Body of pancreas (tissue), 4 donors: ENCODE measurements around the gene MGRN1.

Source experiments
- CTCF ChIP-seq, 7 experiments: fragments of 450-650 bp in 4 of 7; fragments of 200-600 bp in 3 of 7; sonication (generic) in 3 of 7; IDR thresholded peaks; one replicate each; pipeline ENCODE4 v1.5.1; 2016 to 2019; ENCODE audit warnings: antibody characterized with exemption in 7 of 7
- POLR2A ChIP-seq, 3 donors: fragments of 450-650 bp; IDR thresholded peaks; one replicate each; pipeline ENCODE4 v1.6.1; 2016; ENCODE audit warnings: antibody characterized with exemption in 3 of 3, mild to moderate bottlenecking in 2 of 3

DNA sequence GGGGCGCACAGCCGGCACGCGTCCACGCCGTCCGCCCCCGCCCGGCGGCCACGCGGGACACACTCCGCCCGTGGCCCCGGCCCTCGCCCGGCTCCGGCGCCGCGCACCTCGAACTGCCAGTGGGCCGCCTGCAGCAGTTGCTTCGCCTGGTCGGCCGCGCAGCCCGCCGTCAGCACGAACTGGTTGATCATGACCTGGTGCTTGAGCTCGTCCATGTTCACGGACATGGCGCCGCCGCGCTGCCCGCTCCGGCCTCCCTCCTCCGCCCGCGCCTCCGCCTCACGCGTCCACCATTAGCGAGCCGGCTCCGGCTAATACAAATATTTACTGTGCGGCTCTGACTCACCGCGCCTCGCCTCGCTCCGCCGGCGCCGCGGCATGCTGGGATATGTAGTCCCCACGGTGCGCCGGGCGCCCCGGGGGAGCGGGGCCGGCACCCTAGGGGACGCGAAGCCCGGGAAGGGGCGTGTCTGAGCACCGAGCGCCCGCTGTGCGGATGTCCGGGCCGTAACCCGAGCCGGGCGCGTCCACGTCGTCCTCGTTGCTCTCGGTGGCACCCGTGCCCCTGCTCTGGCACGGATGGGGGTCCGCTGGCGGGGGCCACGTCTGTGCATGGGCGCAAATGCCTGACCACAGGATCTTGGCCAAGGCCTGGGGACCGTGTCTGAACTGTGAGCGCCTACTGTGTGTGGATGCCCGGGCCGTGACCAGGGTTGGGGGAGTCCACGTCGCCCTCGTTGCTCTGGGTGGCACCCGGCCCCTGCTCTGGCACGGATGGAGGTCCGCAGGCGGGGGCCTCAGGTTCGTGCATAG lies 9.8 kb upstream of the MGRN1 start, which contains the start of gene UBALD1:
- TF ChIP-seq CTCF (IDR thresholded peaks at IDR 0.05) = no peak
- peak; percentile 94 to 97 (median 94) for TF ChIP-seq POLR2A (IDR thresholded peaks at IDR 0.05)
